Uterus (tissue), 4 donors: ENCODE data around the gene TTC12. TPM values are rescaled to one million over a fixed set of nuclear protein-coding genes. Genes with fewer than 3 reads are reported as not detected.

Experiments used
- DNase-seq, 2 donors: peaks; one replicate each; pipeline ENCODE4 v3.0.0-alpha.2; 2019 to 2020
- H3K27ac ChIP-seq, 2 donors: fragments of 200-600 bp; sonication (generic); 1 replicate in 1 of 2; 2 replicates in 1 of 2; pipeline ENCODE4 v1.5.1; 2016 to 2018
- H3K27me3 ChIP-seq, 2 donors: fragments of 200-600 bp; sonication (generic); one replicate each; pipeline ENCODE4 v1.5.1; 2018 to 2019; ENCODE audit warnings: control low read depth in 1 of 2
- H3K36me3 ChIP-seq, 2 donors: fragments of 200-600 bp; sonication (generic); one replicate each; pipeline ENCODE4 v1.5.1; 2019; ENCODE audit warnings: control low read depth in 1 of 2
- H3K4me1 ChIP-seq, 2 donors: fragments of 200-600 bp; sonication (generic); one replicate each; pipeline ENCODE4 v1.5.1; 2018 to 2019; ENCODE audit warnings: control low read depth in 1 of 2
- H3K4me3 ChIP-seq, 2 donors: fragments of 200-600 bp; sonication (generic); 1 replicate in 1 of 2; 2 replicates in 1 of 2; pipeline ENCODE4 v1.5.1; 2018 to 2019; ENCODE audit warnings: mild to moderate bottlenecking in 1 of 2
- H3K9me3 ChIP-seq, 2 donors: fragments of 200-600 bp; sonication (generic); one replicate each; pipeline ENCODE4 v1.5.1; 2019; ENCODE audit warnings: control low read depth in 1 of 2
- POLR2A ChIP-seq, 2 donors: fragments of 450-650 bp; IDR thresholded peaks; one replicate each; pipeline ENCODE4 v1.6.1; 2016; ENCODE audit warnings: antibody characterized with exemption in 2 of 2, mild to moderate bottlenecking in 1 of 2, moderate library complexity in 1 of 2
- intact Hi-C: fragments of 100-400 bp; cut with DNase I; formaldehyde crosslinking; loops from one replicate; pipeline ENCODE4 v1.15.1; 2023; ENCODE audit warnings: low total_unique reads
- total RNA-seq, 4 donors: library from RNA; depleted of rRNA in 3 of 4; stranded (reverse); fragments of >200 nt in 3 of 4; gene quantifications; one replicate each; pipeline versions ENCODE4 v1.1.0 to v1.2.4, GENCODE V29; 2014 to 2023
- TF ChIP-seq, protein P1 (sequence below), 4 experiments: fragments of 200-600 bp in 2 of 4; fragments of 450-650 bp in 2 of 4; sonication (generic) in 2 of 4; IDR thresholded peaks; one replicate each; pipeline ENCODE4 v1.5.1; 2016 to 2019; ENCODE audit warnings: antibody characterized with exemption in 4 of 4, mild to moderate bottlenecking in 2 of 4, moderate library complexity in 1 of 4
- donor health status: DM: yes; HTN: yes; CAD: no.

Gene TTC12
- total RNA-seq, 4 donors from 2014 or later, result 2.4 to 27.5 (median 17.1) TPM

- H3K9me3 ChIP-seq, result no peaks in the 10 kb centered on the region
- intact Hi-C loops, result no loop called here
Observed at GRCh38 chr11:113372309-113372708, 57.9 kb downstream of the TTC12 start.

DNA sequence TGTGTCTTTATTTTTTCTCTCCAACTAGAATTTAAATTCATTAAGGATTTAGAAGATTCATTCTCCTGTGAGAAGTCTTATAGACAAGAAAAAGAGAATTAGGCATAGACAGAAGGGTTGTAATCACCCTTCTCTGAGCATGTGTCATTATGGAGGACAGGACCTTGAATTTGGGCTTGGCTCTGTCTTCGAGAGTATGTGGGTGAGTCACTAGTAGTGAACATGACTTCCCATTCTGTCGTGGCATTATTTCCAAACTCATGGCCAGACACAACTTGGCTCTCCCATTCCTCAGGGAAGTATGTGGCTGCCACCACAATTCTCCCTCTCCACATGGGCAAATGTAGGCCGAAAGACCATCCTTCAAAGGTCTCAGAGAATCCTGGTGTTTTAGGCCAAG is 58.9 kb downstream of the TTC12 start:
- no peaks in the 10 kb centered on the region for H3K36me3 ChIP-seq
- no peak overlapping the region for H3K4me3 ChIP-seq
- intact Hi-C loops, result no loop called here
- peak overlapping the region in 1 of 2 donors; percentile 41 for H3K27ac ChIP-seq
- TF ChIP-seq, protein P1, sequence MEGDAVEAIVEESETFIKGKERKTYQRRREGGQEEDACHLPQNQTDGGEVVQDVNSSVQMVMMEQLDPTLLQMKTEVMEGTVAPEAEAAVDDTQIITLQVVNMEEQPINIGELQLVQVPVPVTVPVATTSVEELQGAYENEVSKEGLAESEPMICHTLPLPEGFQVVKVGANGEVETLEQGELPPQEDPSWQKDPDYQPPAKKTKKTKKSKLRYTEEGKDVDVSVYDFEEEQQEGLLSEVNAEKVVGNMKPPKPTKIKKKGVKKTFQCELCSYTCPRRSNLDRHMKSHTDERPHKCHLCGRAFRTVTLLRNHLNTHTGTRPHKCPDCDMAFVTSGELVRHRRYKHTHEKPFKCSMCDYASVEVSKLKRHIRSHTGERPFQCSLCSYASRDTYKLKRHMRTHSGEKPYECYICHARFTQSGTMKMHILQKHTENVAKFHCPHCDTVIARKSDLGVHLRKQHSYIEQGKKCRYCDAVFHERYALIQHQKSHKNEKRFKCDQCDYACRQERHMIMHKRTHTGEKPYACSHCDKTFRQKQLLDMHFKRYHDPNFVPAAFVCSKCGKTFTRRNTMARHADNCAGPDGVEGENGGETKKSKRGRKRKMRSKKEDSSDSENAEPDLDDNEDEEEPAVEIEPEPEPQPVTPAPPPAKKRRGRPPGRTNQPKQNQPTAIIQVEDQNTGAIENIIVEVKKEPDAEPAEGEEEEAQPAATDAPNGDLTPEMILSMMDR (IDR thresholded peaks at IDR 0.05), result no peak
- TF ChIP-seq POLR2A (IDR thresholded peaks at IDR 0.05), result no peak
- DNase-seq, result no peak
- H3K4me1 ChIP-seq, result no peaks in the 10 kb centered on the region
- no peaks in the 10 kb centered on the region for H3K9me3 ChIP-seq
- H3K27me3 ChIP-seq, result no peaks in the 10 kb centered on the region

More at GRCh38 chr11:113372309-113372708, 57.9 kb downstream of the TTC12 start:
- Histone ChIP-seq H3K4me1 (no peaks in the 10 kb centered on the region), H3K4me3 (no peak overlapping the region), H3K36me3 (no peaks in the 10 kb centered on the region), H3K27me3 (no peaks in the 10 kb centered on the region), H3K27ac (no peak overlapping the region)
- no peak for DNase-seq
- TF ChIP-seq, protein P1 (IDR thresholded peaks at IDR 0.05), result no peak
- no peak for TF ChIP-seq POLR2A (IDR thresholded peaks at IDR 0.05)

GRCh38 chr11:113373981-113374560 is 59.7 kb downstream of the TTC12 start:
- peak overlapping the region in 1 of 2 donors; percentile 41 for H3K27ac ChIP-seq
- intact Hi-C loops, result no loop called here

DNA sequence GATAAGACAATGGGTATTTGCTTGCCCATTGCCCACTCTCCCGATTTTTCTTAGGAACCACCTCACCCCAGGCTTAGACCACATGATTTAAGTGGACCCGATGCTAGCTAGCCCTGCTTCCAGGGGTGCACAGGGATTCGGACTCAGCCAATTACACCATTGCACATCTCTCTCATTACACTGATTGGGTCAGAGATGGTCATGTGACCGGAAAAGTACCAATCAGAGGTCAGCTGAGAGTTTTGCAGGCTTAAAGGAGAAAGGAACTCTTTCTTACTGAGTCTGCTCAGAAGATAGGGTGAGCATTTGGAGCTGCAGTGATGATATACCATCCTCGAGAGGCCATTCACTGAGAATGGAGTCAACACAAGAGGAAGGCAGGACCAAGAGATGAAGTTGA is 61.0 kb downstream of the TTC12 start:
- no peaks in the 10 kb centered on the region for H3K4me1 ChIP-seq
- H3K27me3 ChIP-seq, result no peaks in the 10 kb centered on the region
- H3K27ac ChIP-seq, result no peak overlapping the region
- H3K4me3 ChIP-seq, result no peak overlapping the region
- H3K36me3 ChIP-seq, result no peaks in the 10 kb centered on the region
- H3K9me3 ChIP-seq, result no peaks in the 10 kb centered on the region
- no peak for DNase-seq
- TF ChIP-seq POLR2A (IDR thresholded peaks at IDR 0.05), result no peak
- TF ChIP-seq, protein P1 (IDR thresholded peaks at IDR 0.05), result no peak
- intact Hi-C loops, result no loop called here

More at GRCh38 chr11:113373981-113374560, 59.7 kb downstream of the TTC12 start:
- Histone ChIP-seq H3K36me3 (no peaks in the 10 kb centered on the region), H3K4me3 (peak overlapping the region in 1 of 2 donors; percentile 13), H3K4me1 (no peaks in the 10 kb centered on the region), H3K9me3 (no peaks in the 10 kb centered on the region), H3K27me3 (no peaks in the 10 kb centered on the region)
- TF ChIP-seq, protein P1 (IDR thresholded peaks at IDR 0.05), result no peak
- TF ChIP-seq POLR2A (IDR thresholded peaks at IDR 0.05), result no peak
- no peak for DNase-seq

- TF ChIP-seq, protein P1 (IDR thresholded peaks at IDR 0.05), result no peak
- TF ChIP-seq POLR2A (IDR thresholded peaks at IDR 0.05), result no peak
- Histone ChIP-seq H3K4me3 (no peak overlapping the region), H3K9me3 (no peaks in the 10 kb centered on the region), H3K27ac (no peak overlapping the region), H3K36me3 (no peaks in the 10 kb centered on the region), H3K4me1 (no peaks in the 10 kb centered on the region), H3K27me3 (no peaks in the 10 kb centered on the region)
- intact Hi-C loops, result no loop called here
- no peak for DNase-seq
Observed at GRCh38 chr11:113376156-113376555, 61.8 kb downstream of the TTC12 start.
